ENCODE data around the gene KIF9. TPM values are rescaled to one million over a fixed set of nuclear protein-coding genes. Genes with fewer than 3 reads are reported as not detected.
A peak's percentile ranks its signal among the peaks of the same experiment; 100 is the strongest.
"Not testable (repeated sequence)": the region's sequence is repeated elsewhere in the genome, so short reads cannot be mapped to it uniquely, and the experiment has no call there.

The KIF9 gene
- 5.1 and 5.6 TPM in 2 replicates for total RNA-seq (2014; rRNA removed; shearing (Covaris generic))

- peak within 1 kb of the TSS; percentile 88 for H3K27ac ChIP-seq
- DNase-seq, result peak; percentile 90 to 92
- H3K36me3 ChIP-seq, result no peaks in the 10 kb centered on the region
- H3K9me3 ChIP-seq (replicated peaks), result no peaks in the 10 kb centered on the region
- no peaks in the 10 kb centered on the region; the same call in 1 of the 2 replicates for H3K4me1 ChIP-seq
- H3K4me3 ChIP-seq, result peak within 1 kb of the TSS; percentile 81
- no peaks in the 10 kb centered on the region for H3K27me3 ChIP-seq
Measured at GRCh38 chr3:47282424-47283192, at the start of gene KIF9, which contains the start of gene KLHL18. Gene KIF9 (minus strand): TSS chr3:47282799. CDS start chr3:47277374, 5,425 bp downstream. Gene KLHL18 (plus strand): TSS chr3:47282944. CDS start chr3:47282966, 22 bp downstream.

GRCh38 chr3:47324278-47324865 is 41.8 kb upstream of the KIF9 start:
- H3K27me3 ChIP-seq, result no peaks in the 10 kb centered on the region
- no peak overlapping the region for H3K27ac ChIP-seq
- H3K9me3 ChIP-seq (replicated peaks), result no peaks in the 10 kb centered on the region
- DNase-seq, result peak; percentile 64 to 88
- H3K4me1 ChIP-seq, result no peaks in the 10 kb centered on the region
- peaks cover 7% of the 10 kb centered on the region; the same call in 1 of the 2 replicates for H3K36me3 ChIP-seq
- H3K4me3 ChIP-seq, result no peak overlapping the region

- Histone ChIP-seq H3K4me3 (no peak overlapping the region), H3K4me1 (no peaks in the 10 kb centered on the region), H3K27me3 (no peaks in the 10 kb centered on the region), H3K27ac (no peak overlapping the region), H3K36me3 (peaks cover 7% of the 10 kb centered on the region; the same call in 1 of the 2 replicates), H3K9me3 (replicated peaks) (no peaks in the 10 kb centered on the region)
- DNase-seq, result no peak
Measured at GRCh38 chr3:47323431-47324277, 41.1 kb upstream of the KIF9 start.

- Histone ChIP-seq H3K4me1 (no peaks in the 10 kb centered on the region), H3K36me3 (peaks cover 7% of the 10 kb centered on the region; the same call in 1 of the 2 replicates), H3K27me3 (no peaks in the 10 kb centered on the region), H3K4me3 (no peak overlapping the region), H3K27ac (no peak overlapping the region), H3K9me3 (replicated peaks) (no peaks in the 10 kb centered on the region)
- DNase-seq, result no peak
Measured at GRCh38 chr3:47319956-47320355, 37.4 kb upstream of the KIF9 start.

- Histone ChIP-seq H3K27me3 (no peaks in the 10 kb centered on the region), H3K27ac (no peak overlapping the region), H3K9me3 (replicated peaks) (no peaks in the 10 kb centered on the region), H3K4me1 (no peaks in the 10 kb centered on the region), H3K4me3 (no peak overlapping the region), H3K36me3 (peaks cover 7% of the 10 kb centered on the region; the same call in 1 of the 2 replicates)
- DNase-seq, result no peak
Measured at GRCh38 chr3:47318916-47319315, 36.3 kb upstream of the KIF9 start.

GRCh38 chr3:47316151-47316550 is 33.6 kb upstream of the KIF9 start:
- H3K36me3 ChIP-seq; H3K4me3 ChIP-seq; H3K27ac ChIP-seq; H3K4me1 ChIP-seq; DNase-seq; H3K27me3 ChIP-seq; H3K9me3 ChIP-seq (replicated peaks): not testable (repeated sequence)

GRCh38 chr3:47315069-47315647 is 32.6 kb upstream of the KIF9 start:
- H3K27ac ChIP-seq, result no peak overlapping the region
- 0 out of 2 replicates have a peak, but pooled peaks cover 2% of the 10 kb centered on the region for H3K36me3 ChIP-seq
- DNase-seq, result peak in 1 of 2 experiments; percentile 6
- H3K9me3 ChIP-seq (replicated peaks), result no peaks in the 10 kb centered on the region
- no peak overlapping the region for H3K4me3 ChIP-seq
- H3K4me1 ChIP-seq, result no peaks in the 10 kb centered on the region
- H3K27me3 ChIP-seq, result no peaks in the 10 kb centered on the region

GRCh38 chr3:47314056-47314764 is 31.6 kb upstream of the KIF9 start:
- H3K27me3 ChIP-seq, result no peaks in the 10 kb centered on the region
- no peak overlapping the region for H3K27ac ChIP-seq
- no peaks in the 10 kb centered on the region for H3K9me3 ChIP-seq (replicated peaks)
- no peaks in the 10 kb centered on the region for H3K4me1 ChIP-seq
- H3K4me3 ChIP-seq, result no peak overlapping the region
- no peaks in the 10 kb centered on the region for H3K36me3 ChIP-seq
- no peak for DNase-seq

GRCh38 chr3:47313341-47314055 is 30.9 kb upstream of the KIF9 start:
- H3K36me3 ChIP-seq, result no peaks in the 10 kb centered on the region
- H3K4me3 ChIP-seq, result no peak overlapping the region
- H3K27ac ChIP-seq, result no peak overlapping the region
- no peak for DNase-seq
- H3K27me3 ChIP-seq, result no peaks in the 10 kb centered on the region
- H3K9me3 ChIP-seq (replicated peaks), result no peaks in the 10 kb centered on the region
- no peaks in the 10 kb centered on the region for H3K4me1 ChIP-seq

- Histone ChIP-seq H3K36me3 (no peaks in the 10 kb centered on the region; the same call in 1 of the 2 replicates), H3K4me1 (no peaks in the 10 kb centered on the region), H3K27ac (no peak overlapping the region), H3K27me3 (no peaks in the 10 kb centered on the region), H3K4me3 (no peak overlapping the region), H3K9me3 (replicated peaks) (no peaks in the 10 kb centered on the region)
- DNase-seq, result no peak
Measured at GRCh38 chr3:47310391-47310790, 27.8 kb upstream of the KIF9 start.

- not testable (repeated sequence) for DNase-seq; H3K27me3 ChIP-seq; H3K4me1 ChIP-seq; H3K36me3 ChIP-seq; H3K27ac ChIP-seq; H3K9me3 ChIP-seq (replicated peaks); H3K4me3 ChIP-seq
Measured at GRCh38 chr3:47309231-47309630, 26.6 kb upstream of the KIF9 start.

- H3K4me3 ChIP-seq, result no peak overlapping the region
- peaks cover 3% of the 10 kb centered on the region; the same call in 1 of the 2 replicates for H3K36me3 ChIP-seq
- H3K27me3 ChIP-seq, result no peaks in the 10 kb centered on the region
- no peak for DNase-seq
- H3K4me1 ChIP-seq, result no peaks in the 10 kb centered on the region
- no peak overlapping the region for H3K27ac ChIP-seq
- no peaks in the 10 kb centered on the region for H3K9me3 ChIP-seq (replicated peaks)
Measured at GRCh38 chr3:47306022-47306421, 23.4 kb upstream of the KIF9 start.

GRCh38 chr3:47301456-47301855 is 18.9 kb upstream of the KIF9 start:
- no peak for DNase-seq
- Histone ChIP-seq H3K27ac (no peak overlapping the region), H3K36me3 (peaks cover 3% of the 10 kb centered on the region; the same call in 1 of the 2 replicates), H3K27me3 (no peaks in the 10 kb centered on the region), H3K9me3 (replicated peaks) (no peaks in the 10 kb centered on the region), H3K4me3 (no peak overlapping the region), H3K4me1 (no peaks in the 10 kb centered on the region)

All from SJCRH30 (cell line).